HG03558 (cell line): ENCODE data around the gene HDAC11.

Experiments
- ATAC-seq: cut with Tn5 transposase; IDR thresholded peaks from one replicate; pipeline ENCODE4 v1.9.1; 2021; ENCODE audit warnings: moderate number of reproducible peaks; ENCODE audit not compliant: unreplicated experiment; ENCODE audit errors: extremely low read depth

The HDAC11 gene

GRCh38 chr3:13505147-13506130, 25.3 kb downstream of the HDAC11 start:
- no peak for ATAC-seq

GRCh38 chr3:13506239-13506638, 26.1 kb downstream of the HDAC11 start:
- ATAC-seq, result no peak

GRCh38 chr3:13506680-13507079, 26.6 kb downstream of the HDAC11 start:
- no peak for ATAC-seq

GRCh38 chr3:13507247-13507569, 27.1 kb downstream of the HDAC11 start:
- ATAC-seq, result no peak

GRCh38 chr3:13507570-13508339, 27.6 kb downstream of the HDAC11 start:
- ATAC-seq, result no peak

GRCh38 chr3:13508496-13508895, 28.4 kb downstream of the HDAC11 start:
- no peak for ATAC-seq

- no peak for ATAC-seq
Observed at GRCh38 chr3:13509059-13509815, 29.1 kb downstream of the HDAC11 start.

GRCh38 chr3:13509816-13510192, 29.7 kb downstream of the HDAC11 start:
- no peak for ATAC-seq

GRCh38 chr3:13512451-13512850, 32.3 kb downstream of the HDAC11 start:
- ATAC-seq, result no peak

- ATAC-seq, result no peak
Observed at GRCh38 chr3:13513051-13513912, 33.2 kb downstream of the HDAC11 start.

- no peak for ATAC-seq
Observed at GRCh38 chr3:13513913-13514517, 33.9 kb downstream of the HDAC11 start.

- no peak for ATAC-seq
Observed at GRCh38 chr3:13514639-13515435, 34.7 kb downstream of the HDAC11 start.

GRCh38 chr3:13515786-13516759, 36.0 kb downstream of the HDAC11 start:
- ATAC-seq, result no peak

GRCh38 chr3:13516760-13517135, 36.6 kb downstream of the HDAC11 start:
- no peak for ATAC-seq

- ATAC-seq, result no peak
Observed at GRCh38 chr3:13517253-13517977, 37.3 kb downstream of the HDAC11 start.

GRCh38 chr3:13518516-13518953, 38.4 kb downstream of the HDAC11 start:
- no peak for ATAC-seq
